Jurkat, Clone E6-1 (cell line): ENCODE data around the gene GOLGA6L7.
"Not testable (repeated sequence)": the region's sequence is repeated elsewhere in the genome, so short reads cannot be mapped to it uniquely, and the experiment has no call there.

ENCODE experiments used
- DNase-seq: peaks from one replicate; pipeline ENCODE4 v3.0.0-alpha.2; 2011; ENCODE audit warnings: low read depth, low spot score
- H3K4me3 ChIP-seq: 2 replicates; pipeline ENCODE4 v1.5.1; 2011; ENCODE audit warnings: mild to moderate bottlenecking, low read length, control low read depth, moderate library complexity

Gene GOLGA6L7

DNA sequence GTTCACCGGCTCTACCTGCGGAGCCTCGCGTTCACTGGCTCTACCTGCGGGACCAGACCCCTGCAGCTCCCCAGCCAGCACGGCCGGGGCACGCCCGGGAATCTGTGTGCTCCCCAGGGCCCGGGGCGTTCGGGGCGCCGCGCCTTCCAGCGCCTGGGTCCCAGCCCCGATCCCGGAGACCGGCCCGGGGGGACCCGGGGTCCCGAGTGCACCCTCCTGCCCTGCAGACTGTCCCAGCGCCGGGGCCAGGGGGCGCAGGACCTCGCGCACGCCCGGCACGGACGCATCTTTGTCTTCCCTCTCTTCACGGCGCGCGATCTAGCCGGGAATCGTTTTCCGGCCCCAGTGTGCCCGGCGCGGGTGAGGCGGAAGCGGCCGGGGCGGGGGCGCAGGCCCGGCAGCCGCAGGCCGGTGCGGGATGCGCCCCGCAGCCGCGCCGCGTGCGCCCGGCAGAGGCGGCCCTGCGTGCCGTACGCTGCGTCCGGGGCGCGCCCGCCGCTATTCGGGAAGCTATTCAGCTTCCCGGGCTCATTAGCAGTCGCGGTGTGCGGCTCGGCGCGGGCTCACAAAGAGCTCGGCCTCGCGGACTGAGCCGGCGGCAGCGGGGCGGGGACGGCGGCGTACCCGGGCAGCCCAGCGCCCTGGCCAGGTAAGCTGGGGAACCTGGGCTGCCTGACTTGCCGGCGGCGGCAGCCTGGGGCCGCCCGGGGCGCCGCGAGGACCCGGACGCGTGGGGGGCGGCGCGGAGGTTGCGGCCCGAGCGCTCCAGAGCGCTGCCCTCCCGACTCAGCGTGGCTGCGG lies 37.4 kb upstream of the GOLGA6L7 start, which contains the start of gene APBA2:
APBA2 (plus strand) TSS at position 345 of the 801 bp plus-strand sequence. CDS start 167,911 bp downstream, outside the sequence.
- H3K4me3 ChIP-seq, result peak within 1 kb of the TSS; percentile 55
- no peak for DNase-seq

DNA sequence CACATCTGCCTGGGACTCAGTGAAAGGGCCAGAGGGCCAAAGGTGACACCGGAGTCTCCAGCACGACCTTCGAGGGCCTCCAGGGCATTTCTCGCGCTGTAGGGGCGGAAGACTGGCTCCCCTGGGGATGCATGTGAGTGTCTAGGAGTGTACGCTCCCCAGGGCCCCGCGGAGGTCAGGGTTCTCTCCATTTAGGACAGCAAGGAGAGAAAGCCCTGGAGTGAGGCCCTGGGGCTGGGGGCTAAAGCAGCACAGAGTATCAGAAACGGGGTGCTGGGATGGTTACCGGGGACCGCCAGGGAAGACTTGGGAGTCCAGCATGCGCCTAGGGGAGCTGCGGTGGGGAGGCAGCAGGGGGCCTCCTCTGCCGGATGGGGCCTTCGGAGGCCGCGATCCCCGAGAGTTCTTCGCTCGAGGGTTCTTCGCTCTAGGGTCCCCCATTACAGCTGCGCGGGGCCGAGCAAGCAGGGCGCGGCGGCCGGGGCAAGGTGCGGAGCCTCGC lies 36.7 kb upstream of the GOLGA6L7 start:
- peak overlapping the region; percentile 55 for H3K4me3 ChIP-seq
- DNase-seq, result no peak

DNA sequence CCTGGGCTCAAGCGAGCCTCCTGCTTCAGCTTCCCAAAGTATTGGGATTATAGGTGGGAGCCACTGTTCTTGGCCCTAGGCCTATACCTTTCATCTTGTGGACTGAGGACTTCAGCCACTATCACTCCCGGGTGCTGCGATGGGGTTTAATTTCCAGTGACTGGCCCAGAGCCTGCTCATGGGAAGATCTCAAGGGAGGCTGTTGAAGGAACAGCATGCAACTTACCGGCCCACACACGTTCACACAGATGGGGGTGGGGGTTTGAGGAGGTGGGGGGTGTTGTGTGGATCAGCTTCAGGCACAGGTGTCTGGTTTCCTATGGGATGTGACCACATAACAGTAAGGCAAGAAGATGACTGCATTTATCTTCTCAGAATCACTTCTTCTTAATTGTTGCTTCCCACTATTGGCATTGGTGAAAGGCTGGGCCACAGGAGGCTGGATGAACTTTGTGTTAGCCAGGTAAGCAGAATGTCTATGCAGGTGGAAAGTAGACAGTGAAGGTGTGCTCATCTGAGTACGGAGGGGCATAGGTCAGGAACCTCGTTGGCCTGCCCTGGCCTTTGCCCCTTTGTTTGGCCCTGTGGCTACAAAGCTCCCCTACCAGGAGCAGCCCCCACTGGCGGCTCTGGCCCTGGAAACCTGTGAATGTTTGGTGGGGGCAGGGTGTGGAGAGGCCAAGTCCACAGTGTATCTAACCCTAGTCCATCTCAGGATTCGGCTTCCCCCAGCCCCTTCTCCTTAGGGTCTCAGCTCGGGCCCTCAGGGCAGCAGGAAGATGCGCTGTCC lies 35.9 kb upstream of the GOLGA6L7 start:
- no peak overlapping the region for H3K4me3 ChIP-seq
- DNase-seq, result no peak

DNA sequence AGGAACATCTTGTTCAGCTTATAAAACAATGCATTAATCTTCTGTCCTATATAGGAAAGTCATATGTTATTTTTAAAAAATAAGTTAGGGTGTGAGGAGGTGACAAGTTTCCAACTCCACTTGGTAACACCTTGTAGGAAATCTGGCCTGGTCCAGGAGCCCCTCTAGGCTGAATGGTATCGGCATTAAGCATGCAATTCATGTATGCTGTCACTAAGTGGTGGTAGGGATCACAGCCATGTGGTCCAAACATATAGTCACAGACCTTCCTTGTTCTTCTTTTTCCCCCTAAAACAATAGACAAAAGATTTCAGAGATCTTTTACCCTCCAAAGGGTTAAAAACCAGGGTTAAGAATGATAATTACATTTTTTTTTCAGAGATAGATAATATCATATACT lies 33.2 kb upstream of the GOLGA6L7 start:
- no peak overlapping the region for H3K4me3 ChIP-seq
- DNase-seq, result no peak

DNA sequence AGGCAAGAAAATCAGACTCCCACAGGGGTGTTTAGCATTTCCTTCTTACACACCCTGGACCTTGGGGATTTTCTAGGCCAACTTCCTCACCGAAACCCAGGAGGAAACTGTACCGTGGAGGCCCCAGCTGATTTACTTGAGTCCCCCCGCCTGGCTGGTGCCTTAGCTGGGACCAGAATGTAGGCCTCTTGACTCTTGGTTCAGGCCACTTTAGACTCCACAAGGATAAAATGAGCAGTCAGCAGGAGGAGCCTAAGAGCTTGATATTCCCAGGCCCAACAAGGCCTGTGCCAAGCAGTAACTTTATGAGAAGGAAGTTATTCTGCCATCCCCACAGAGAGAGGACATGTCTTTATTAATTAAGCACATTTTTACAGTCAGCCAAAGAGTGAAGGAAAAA lies 32.7 kb upstream of the GOLGA6L7 start:
- no peak overlapping the region for H3K4me3 ChIP-seq
- no peak for DNase-seq

DNA sequence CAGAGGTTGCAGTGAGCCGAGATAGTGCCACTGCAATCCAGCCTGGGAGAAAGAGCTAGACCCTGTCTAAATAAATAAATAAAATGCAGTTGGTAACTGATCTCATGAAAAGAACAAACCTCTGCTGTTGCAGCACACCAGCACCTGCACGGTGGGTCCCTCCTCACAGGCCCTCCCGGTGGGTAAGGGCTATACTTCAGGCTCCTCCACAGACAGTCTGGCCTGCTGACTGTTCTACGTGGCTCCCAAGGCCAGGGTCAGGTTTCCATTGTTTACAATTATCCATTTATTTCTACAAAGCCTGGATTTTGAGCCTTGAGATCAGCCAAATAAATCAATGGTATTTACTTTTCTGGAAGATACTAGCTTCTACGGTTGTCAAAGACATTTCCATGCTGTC lies 32.2 kb upstream of the GOLGA6L7 start:
- no peak overlapping the region for H3K4me3 ChIP-seq
- no peak for DNase-seq

DNA sequence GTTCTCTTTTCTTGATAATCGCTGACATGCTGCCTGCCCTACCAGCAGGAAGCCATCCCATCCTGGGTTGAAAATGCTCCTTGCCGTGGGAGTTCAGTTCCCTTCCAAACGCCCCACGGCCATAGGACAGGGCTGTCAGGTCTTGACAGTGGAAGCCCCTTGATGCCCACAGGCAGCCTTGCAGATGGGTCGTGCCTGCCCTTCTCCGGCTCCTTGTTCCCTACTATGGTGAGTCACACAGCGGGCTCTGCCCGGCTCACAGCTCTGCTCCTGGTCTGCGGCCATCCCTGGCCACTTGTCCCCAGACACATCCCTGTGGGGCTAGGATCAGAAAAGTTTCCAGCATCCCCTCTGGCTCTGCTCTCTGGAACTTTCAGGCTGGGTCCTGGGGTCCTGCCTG lies 31.1 kb upstream of the GOLGA6L7 start:
- no peak for DNase-seq
- H3K4me3 ChIP-seq, result no peak overlapping the region

DNA sequence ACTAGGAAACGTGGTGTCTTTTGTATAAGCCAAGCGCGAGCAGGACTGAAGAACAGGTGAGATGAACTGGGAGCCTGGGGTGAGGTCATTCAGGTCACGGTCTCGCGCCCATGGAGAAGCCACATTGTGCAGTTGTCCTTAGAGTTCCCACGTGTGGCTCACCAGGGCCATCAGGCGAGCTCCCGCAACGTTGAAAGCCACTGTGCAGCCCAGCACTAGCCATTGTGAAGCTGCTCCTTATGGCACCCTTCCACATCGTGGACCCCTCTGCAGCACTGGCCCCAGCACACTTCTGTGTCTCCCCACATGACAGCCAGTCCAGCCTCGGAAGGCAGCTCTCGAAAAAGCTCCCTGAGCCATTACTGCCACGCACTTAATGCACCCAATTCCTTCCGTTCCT lies 29.8 kb upstream of the GOLGA6L7 start:
- no peak for DNase-seq
- H3K4me3 ChIP-seq, result no peak overlapping the region

DNA sequence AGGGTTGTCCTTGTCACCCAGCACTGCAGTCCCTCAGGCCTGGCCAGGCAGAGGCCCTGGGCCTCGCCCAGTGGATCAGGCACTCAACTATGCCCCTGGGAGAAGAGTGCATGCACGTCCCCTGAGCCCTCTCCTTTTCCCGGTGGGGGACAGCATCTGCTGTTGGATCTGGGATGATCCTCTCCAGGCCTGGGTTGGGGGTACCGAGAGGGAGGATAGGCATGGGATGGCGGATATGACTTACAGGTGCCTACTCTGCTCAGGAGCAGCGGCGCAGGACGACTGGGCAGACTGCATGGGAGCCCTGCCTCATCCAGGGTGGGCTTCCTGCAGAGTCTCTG lies 28.4 kb upstream of the GOLGA6L7 start:
- H3K4me3 ChIP-seq, result no peak overlapping the region
- DNase-seq, result no peak

DNA sequence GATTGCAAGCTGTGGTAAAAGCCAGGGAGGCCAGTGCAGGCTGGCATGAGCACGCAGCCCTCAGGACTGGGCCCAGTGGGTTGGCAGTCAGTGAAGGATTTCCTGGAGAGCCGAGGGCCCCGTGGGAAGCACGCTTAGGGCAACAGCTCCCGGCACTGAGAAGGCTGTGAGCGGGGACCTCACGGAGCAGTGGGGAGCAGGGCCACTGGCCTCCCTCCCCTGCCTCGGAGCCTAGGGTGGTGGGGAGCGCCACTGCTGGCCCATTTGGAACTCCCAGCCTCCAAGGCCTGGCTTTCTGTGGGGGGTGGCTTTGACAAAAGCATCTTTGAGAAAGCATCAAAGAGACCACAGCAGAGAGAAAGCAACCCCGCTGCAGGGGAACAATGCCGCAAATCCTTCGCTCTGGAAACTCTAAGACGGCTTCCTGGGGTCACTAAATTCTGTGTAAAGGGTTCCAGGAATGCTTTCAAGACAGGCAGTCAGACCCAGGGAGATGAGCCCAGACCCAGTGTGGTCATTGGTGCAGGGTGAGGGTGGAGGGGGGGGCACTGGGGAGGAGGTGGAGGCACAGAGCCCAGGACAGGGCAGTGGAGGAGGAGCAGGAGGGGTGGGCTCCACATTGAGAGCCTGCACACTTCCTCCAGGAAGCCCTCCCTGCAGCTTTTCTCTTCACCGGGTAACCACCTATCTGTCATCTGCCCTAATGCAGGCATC lies 27.8 kb upstream of the GOLGA6L7 start:
- H3K4me3 ChIP-seq, result no peak overlapping the region
- DNase-seq, result no peak

DNA sequence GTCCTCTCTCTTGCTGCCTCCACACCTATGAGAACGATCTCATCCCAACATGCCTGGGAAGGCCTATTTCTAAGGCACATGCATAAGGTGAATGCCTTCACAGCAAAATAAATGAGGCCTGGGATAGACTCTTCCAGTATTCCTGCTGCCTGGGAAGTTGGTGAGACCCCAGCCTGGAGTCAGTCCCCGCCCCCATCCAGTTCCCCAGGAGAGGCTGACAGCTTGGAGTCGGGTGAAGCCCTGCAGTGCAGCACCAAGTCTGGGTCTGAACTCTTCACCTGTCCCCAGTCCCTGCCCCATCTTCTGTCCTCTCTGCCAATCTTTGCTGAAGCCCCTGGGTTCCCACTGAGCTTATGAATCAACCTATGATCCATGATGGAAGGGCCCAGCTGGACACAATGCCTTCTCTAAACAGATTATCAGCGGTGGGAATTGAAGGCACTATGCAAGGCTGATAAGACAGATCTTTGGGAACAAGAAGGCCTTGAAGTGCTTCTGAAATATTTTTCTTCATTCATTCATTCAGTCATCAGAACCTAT lies 27.1 kb upstream of the GOLGA6L7 start:
- H3K4me3 ChIP-seq, result no peak overlapping the region
- DNase-seq, result no peak

DNA sequence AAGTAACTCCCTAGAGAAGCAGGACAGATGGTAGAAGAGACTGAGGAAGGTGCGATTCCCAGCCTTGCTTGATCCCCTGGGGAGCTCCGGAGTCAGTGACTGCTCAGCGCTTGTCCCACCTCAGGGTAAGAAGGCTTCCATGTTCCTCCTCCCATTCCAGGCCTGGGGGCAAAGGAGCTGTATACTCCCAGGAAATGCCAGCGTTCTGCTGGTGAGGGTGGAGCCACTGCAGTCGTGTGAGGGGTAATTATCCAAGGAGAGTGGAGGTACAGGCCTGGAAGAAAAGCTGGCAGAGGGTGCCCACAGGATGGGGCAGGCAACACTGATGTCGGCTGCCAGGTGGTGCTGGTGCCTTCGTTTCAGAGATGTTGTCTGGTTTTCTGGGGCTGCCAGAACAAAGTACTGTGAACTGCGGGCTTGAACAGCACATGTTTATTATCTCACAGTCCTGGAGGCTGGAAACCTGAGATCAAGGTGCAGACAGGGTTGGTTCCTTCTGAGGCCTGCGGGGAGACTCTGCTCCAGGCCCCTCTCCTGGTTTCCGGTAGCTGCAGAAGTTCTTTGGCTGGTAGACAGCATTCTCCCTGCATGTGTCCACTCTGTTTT lies 25.2 kb upstream of the GOLGA6L7 start:
- no peak overlapping the region for H3K4me3 ChIP-seq
- no peak for DNase-seq

DNA sequence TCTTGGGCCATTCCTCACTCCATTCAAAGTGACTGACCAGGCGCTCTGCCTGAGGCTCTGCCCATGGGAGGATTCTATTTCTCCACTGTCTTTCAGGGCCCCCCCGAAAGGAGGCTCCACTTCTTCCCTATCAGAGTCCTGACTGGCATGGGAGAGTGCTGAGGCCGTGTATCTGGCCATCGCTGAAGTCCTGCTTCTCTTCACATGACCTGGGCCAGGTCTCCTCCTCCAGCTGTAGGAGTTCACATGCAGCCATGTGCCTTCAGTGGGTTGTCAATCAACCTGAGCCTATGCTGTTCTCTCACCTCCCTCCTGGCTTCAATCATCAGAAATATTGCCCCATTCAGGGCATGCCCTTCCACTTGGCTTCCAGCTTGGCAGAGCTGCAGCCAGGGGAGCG lies 24.6 kb upstream of the GOLGA6L7 start:
- H3K4me3 ChIP-seq, result no peak overlapping the region
- no peak for DNase-seq

DNA sequence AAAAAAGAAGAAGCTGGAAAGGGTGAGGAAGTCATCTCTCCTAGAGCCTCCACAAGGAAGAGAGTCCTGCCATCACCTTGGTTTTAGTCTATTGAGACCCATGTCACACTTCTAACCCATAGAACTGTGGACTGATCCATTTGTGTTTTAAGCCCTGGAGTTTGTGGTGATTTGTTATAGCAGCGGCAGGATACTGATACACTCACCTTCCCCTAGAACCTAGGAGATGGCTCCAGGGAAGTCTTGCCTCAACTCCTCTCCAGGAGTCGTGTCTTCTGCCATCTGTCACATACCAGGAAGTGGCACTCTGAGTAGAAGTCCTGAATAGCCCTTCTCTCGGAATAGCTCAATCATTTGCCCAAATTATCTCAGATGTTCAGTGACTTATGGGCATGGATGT lies 22.7 kb upstream of the GOLGA6L7 start:
- DNase-seq, result no peak
- H3K4me3 ChIP-seq, result no peak overlapping the region

DNA sequence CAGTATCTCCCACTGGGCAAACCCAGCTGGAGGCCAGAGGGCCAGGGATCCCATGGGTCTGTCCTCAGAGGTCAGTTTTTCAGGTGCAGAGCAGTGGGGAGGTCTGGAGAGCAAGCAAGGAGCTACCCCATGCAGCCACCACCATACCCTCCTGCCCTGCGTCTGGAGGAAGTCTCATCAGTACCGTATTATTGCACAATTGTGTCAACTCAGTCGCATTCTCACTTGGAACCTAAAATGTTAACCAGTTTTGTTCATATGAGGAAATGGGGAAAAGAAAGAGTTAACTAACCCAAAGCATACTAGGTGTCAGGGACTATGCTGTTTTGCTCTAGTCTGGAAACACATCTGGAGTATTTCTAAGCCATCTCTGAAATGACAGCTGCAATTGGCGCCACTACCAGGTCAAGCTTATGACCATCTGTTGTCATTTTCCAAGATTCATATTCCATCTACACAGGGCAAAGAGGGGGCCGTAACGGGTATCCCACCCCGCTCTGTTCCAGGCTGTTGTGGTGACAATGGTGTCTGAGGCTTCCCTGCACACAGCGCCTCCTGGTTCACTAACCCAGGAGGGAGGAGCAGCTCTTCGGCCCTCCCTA lies 20.4 kb upstream of the GOLGA6L7 start:
- DNase-seq, result no peak
- H3K4me3 ChIP-seq, result no peak overlapping the region

DNA sequence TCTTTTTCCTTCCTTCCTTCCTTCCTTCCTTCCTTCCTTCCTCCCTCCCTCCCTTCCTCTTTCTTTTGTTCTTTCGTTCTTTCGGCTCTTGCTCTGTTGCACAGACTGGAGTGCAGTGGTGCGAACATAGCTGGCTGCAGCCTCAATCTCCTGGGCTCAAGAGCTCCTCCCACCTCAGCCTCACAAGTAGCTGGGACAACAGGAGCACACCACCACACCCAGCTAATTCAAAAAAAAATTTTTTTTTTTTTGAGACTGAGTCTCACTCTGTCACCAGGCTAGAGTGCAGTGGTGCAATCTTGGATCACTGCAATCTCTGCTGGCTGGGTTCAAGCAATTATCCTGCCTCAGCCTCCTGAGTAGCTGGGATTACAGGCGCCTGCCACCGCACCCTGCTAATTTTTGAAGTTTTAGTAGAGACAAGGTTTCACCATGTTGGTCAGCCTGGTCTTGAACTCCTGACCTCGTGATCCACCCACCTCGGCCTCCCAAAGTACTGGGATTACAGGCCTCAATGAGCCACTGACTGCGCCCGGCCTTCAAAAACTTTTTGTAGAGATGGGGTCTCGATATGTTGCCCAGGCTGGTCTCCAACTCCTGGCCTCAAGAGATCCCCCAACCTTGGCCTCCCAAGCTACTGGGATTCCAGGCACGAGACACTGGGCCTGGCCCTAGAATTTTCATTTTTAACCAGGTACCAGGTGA lies 13.3 kb upstream of the GOLGA6L7 start:
- H3K4me3 ChIP-seq, DNase-seq: not testable (repeated sequence)

DNA sequence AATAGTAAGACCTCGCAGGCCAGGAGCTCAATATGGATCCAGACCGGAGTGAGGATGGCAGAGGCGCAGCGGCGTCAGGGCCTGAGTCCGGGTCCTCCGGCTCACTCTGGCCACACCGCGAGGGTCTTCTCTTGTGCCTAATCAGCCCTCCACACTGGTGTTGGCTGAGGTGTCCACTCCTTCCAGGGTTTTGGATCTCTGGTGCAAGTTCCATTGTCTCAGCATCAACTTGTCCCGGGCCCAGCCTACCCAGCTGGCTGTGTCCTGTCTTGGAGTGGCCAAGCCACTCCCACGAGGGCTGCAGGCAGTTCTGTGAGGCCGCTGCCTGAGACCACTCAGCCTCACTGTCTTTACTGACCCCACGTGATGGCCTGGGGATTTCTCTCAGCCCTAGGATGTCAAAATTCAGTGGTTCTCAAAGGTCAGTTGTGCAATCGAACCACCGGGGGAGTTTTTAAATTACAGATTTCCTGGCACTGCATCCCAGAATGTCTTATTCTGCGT lies 12.6 kb upstream of the GOLGA6L7 start:
- no peak overlapping the region for H3K4me3 ChIP-seq
- DNase-seq, result no peak

DNA sequence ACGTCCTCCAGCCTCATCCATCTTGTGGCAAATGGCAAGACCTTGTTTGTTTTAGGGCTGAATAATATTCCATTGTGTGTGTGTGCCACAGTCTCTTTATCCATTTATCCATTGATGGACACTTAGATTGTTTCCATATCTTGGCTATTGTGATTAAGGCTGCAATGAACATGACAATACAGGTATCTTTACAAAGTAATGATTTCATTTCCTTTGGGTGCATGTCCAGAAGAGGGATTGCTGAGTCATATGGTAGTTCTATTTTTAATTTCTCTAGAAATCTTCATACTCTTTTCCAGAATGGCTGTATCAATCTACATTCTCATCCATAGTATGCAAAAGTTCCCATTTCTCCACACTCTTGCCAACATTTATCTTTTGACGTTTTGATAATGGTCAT lies 6.1 kb upstream of the GOLGA6L7 start:
- not testable (repeated sequence) for H3K4me3 ChIP-seq, DNase-seq
